Left hindlimb (tissue), 1 donor: ENCODE data around the gene MEGF10.

Experiments used
- DNase-seq: peaks from one replicate; pipeline ENCODE4 v3.0.0-alpha.2; 2018

Gene MEGF10

GRCh38 chr5:127418367-127418766 lies 127.8 kb downstream of the MEGF10 start:
- DNase-seq = no peak

DNA sequence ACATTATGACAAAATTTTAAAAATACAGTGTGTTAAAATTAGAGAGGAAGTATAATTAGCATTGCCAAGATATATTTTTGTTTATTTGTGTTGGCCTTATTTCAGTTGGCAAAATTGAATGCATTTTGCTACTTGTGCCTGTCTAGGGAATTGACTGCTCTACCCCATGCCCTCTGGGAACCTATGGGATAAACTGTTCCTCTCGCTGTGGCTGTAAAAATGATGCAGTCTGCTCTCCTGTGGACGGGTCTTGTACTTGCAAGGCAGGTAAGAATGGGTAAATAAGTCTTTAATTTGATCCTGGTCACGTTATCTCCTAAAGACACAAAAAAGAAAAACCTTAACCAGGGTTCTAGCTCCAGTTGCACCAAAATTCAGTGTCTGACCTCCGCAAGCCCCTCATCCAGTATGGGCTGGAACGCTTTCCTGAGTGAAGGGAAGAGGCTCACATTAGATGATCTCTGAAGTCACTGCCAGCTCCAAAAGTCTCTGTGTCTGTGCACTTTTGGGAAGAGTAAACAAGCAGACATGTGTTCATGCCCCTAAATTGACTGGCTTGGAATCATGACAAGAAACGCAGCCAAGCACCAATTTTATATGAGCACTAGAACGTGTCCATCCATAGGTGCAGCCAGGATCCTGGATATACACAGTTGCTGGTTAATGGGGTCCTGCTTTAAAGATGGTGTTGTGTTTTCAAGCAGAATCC lies 128.5 kb downstream of the MEGF10 start:
- no peak for DNase-seq

DNA sequence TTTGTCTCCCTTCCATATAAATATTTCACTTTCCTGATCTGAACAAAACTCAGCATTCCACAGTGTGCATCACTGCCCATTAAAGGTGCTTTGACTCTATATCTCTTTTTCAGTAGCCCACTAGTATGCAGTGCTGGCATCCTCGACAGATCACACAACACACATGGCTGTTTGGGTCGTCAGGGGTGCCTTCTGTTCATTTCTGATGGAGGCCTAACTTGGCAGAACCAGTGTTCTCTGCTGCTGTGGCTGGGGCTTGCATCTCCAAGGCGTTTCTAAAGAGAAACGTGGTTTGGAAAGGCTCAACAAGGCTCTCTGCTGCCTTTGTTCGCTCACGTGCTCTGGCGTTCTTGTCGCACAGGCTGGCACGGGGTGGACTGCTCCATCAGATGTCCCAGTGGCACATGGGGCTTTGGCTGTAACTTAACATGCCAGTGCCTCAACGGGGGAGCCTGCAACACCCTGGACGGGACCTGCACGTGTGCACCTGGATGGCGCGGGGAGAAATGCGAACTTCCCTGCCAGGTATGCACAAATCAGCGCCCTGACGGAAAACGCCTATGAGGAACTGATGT lies 129.2 kb downstream of the MEGF10 start:
- no peak for DNase-seq

GRCh38 chr5:127420758-127421157 lies 130.2 kb downstream of the MEGF10 start:
- no peak for DNase-seq

DNA sequence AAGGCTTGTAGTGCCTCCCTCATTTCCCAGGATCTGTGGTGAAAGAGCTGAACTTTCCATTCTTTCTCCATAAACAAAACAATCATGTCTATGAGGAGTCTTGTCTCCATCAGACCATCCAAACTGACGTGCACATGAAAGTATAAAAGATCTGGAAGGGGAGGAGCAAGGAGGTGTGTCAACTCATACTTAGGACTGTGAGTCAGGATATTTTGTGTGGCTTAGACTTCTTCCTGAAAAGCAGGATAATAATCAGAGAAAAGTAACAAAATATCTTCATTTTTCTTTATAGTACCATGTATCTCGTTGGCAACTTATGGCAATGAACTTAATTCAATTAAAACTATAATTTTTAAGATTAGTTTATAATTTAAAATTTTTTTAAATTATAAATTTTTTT lies 130.9 kb downstream of the MEGF10 start:
- no peak for DNase-seq

- no peak for DNase-seq
These were observed 132.7 kb downstream of the MEGF10 start for GRCh38 chr5:127423173-127423798.

GRCh38 chr5:127425037-127425436 lies 134.4 kb downstream of the MEGF10 start:
- DNase-seq = no peak

GRCh38 chr5:127425868-127426267 lies 135.3 kb downstream of the MEGF10 start:
- no peak for DNase-seq

DNA sequence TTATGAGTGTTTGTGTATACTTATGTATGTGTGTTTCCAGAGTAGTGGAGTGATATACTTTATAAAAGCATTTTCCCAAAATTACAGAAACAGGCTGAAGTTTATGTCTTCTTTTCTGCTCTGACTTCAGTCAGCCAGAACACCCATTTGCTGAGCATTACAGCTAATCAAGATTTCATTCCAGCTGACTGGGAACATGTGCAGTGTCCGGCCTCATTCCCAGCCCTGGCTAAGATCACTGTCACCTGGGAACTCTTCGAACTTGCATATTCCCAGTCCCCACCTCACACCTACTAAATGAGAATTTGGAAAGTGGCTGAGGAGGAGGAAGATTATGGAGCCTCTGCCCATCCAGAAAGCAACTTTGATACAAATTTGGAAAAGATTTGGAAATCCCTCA lies 136.1 kb downstream of the MEGF10 start:
- no peak for DNase-seq

DNA sequence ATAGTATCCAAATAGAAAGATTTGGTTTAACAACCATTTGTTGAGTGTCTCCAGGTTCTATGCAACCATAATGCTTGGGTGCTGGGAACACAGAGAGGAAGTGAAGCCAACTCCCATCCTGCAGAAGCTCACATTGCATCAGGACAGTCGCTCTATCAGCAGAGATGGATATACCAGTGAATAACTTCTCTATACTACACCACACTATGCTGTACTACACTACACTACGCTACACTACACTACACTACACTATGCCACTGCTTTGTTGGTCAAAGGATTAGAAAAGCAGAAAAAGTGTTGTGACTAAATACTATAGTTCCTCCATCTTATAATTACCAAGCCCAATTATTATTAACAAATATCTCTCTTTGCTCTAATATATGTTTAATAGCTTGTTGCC lies 137.7 kb downstream of the MEGF10 start:
- DNase-seq = no peak

- DNase-seq = no peak
These were observed 138.2 kb downstream of the MEGF10 start for GRCh38 chr5:127428748-127429147.

DNA sequence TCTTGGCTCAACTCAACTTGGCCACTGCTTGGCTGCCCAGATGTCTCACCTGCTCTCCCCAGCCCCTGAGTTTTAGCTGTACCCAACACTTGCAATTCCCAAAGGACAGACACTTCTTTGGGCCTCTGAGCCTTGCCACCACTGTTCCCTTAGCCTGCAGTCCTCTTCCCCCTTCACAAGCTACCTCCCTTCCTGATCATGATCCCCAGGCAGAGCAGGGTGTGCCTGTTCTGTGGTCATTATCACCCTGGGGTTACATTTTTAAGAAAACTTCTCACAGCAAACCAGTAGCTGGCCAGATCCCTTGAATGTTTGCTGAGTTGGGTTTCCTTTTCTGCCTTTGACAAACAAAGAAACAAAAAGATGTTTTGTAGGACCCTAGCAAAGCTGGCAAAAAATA lies 139.3 kb downstream of the MEGF10 start:
- DNase-seq = no peak

DNA sequence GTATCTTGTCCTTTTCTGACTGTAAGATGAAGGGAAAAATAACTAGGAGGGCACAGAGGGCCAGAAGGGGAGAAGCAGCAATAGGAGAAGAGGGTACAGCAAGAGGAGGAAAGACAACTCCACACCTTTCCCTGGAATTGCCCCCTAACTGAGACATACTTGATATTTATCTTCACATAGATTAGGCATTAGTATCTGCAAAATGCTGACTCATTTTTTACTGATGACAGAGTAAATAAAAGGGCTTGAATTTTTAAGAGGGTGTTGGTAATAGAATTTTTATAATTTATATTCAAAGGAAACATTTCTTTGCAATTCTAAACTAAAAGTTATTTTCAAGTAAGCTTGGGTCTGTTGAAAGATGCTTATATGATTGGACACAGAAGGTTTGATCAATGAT lies 140.0 kb downstream of the MEGF10 start:
- DNase-seq = no peak

DNA sequence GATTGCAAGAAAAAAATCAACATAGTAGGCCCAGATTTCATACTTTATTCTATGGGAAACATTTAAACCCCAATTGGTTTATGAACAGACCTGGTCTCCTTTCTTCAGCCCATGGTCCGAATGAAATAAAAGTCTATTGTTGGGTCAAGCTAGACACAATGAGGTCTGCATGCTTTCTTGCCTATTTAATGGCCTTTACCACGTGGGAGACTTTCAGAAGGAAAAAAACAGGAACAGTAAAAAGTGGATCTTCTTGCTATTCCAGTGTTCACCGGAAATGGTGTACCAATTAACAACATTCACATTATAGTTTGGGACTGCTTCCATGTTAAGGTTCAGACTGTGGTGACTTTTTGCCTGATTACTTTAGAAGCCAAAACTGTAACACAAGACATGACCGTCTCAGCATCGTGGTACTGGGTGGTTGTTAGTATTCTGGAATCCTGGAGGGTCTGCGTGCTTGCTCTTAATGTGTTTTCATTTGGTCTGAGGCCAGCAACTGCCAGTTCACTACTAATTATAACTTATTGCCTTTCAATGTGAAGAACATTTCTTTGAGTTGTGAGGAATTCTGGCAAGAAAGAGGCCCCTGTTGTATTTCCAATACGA lies 141.5 kb downstream of the MEGF10 start:
- DNase-seq = no peak

DNA sequence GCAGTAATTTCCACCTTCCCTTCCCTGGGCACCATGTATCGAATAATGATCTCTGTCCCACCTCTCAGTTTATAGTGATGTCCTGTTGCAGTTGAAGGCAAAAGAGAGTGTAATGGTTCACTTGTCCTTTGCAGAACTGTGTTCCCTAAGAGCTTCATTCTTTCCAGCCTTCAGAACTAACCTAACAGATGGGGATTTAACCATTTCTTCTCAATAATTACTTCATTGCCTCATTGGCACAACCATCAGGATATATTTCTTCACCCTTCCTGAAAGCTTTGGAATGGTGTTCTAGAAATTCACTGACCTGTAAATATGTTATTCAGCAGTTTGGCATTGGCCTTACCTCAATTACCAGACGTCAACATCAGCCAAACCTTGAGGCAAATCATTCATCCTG lies 142.9 kb downstream of the MEGF10 start:
- no peak for DNase-seq

- no peak for DNase-seq
These were observed 144.0 kb downstream of the MEGF10 start for GRCh38 chr5:127434588-127434987.

- no peak for DNase-seq
These were observed 145.2 kb downstream of the MEGF10 start for GRCh38 chr5:127435821-127436220.

DNA sequence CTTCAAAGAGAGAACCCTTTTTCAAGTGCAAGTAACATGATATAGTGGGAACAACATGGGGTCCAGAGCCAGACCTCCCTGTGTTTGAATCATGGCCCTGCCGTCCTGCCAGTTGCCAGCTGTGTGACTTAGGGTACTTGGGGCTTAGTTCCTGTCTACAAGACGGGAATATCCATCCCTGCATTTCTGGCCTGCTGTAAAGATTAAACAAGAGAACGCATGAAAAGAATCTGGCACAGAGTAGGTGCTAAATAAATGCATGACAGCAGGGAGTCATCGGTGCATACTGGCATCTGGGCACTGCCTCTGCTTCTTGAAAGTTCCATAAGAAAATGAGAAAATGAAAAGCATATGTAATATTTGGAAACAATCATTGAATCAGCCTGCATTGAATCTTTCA lies 149.0 kb downstream of the MEGF10 start:
- DNase-seq = no peak

- no peak for DNase-seq
These were observed 150.2 kb downstream of the MEGF10 start for GRCh38 chr5:127440831-127441230.

DNA sequence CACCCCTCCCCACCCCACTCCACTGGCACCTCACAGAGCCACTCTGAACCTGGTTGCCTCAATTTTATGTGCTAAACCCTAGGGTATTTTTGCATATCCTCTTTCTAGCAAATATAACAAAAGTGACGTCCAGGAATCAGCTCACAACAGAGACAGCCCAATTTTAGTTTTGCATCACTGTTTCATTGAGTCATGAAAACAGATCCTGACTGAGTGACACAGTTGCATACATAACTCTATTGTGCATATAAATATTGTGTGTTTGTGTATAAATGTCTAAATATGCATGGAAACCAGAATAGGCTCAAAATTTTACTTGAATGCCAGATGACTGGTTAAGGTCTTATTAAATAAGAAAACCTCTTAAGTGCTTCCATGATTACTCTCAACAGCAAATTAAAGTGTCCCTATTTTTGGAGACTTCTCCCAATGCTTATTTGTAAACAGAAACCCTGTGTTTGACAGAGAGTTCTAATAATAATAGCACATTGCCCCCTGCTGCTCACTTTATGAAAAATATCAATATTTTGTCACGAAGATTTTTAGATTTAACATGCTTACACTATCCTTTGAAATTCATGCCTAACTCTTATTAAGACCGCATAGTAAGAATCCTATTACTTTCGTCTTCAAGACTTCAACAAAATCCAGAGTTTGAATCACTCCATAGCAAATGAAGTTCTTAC lies 151.3 kb downstream of the MEGF10 start:
- no peak for DNase-seq

DNA sequence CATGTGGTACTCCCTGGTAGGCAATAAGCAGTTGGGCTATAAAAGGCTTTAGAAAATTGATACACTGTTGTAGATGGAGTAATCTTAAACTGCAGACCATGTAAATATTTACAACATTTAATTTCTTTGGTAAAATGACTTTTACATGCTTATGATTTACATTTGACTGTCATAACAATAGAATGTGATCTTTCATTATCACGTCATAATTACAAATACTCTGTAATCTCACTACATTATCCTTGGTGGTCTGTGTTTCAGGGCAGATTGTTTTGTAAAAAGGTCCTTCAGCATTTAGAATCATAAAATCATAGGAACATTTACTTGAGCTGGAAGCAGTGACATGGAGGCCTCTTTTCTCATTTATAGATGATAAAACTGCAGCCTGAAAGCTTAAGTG lies 153.6 kb downstream of the MEGF10 start:
- no peak for DNase-seq

GRCh38 chr5:127445328-127445727 lies 154.7 kb downstream of the MEGF10 start:
- no peak for DNase-seq

DNA sequence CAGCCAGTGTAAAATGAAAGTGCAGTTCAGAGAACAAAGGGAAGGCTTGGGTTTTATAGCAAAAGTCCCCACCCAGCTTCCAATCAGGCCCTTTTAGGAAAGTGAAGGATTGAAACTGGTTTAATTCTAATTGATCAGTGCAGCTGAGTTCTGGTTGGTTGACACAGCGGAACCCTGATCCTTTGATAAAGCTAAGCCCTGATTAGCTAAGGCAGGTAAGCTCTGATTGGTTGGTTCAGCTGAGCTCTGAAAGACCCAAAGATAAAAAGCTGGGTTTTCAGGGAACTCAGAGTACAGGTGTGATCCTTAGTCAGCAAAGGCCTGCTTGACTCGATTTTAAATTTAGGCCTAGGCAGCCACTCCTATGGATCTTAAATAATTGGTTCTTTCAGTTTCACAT lies 156.0 kb downstream of the MEGF10 start:
- no peak for DNase-seq

GRCh38 chr5:127447827-127448226 lies 157.2 kb downstream of the MEGF10 start:
- no peak for DNase-seq
